Liver (tissue), 9 donors: ENCODE results near the gene GRIN3A. TPM values are rescaled to one million over a fixed set of nuclear protein-coding genes. Genes with fewer than 3 reads are reported as not detected.

Experiments used
- DNase-seq: peaks from one replicate; pipeline ENCODE4 v3.0.0-alpha.2; 2017; ENCODE audit warnings: low spot score
- H3K27ac ChIP-seq, 2 donors: one replicate each; pipeline ENCODE4 v1.7.0; 2013; ENCODE audit warnings: inconsistent platforms in 2 of 2, low read length in 2 of 2, control low read depth in 1 of 2, low read depth in 1 of 2, mild to moderate bottlenecking in 1 of 2
- H3K27me3 ChIP-seq, 4 donors: one replicate each; pipeline versions ENCODE4 v1.6.1 to v1.7.0; 2013; ENCODE audit warnings: low read length in 3 of 4, inconsistent platforms in 1 of 4, mild to moderate bottlenecking in 1 of 4, moderate library complexity in 1 of 4; ENCODE audit not compliant: control insufficient read depth in 4 of 4, insufficient read depth in 4 of 4
- H3K36me3 ChIP-seq, 4 donors: one replicate each; pipeline versions ENCODE4 v1.6.1 to v1.7.0; 2013; ENCODE audit warnings: low read length in 3 of 4, mild to moderate bottlenecking in 3 of 4, low read depth in 1 of 4, moderate library complexity in 1 of 4; ENCODE audit not compliant: control insufficient read depth in 4 of 4, insufficient read depth in 3 of 4
- H3K4me1 ChIP-seq, 4 donors: one replicate each; pipeline versions ENCODE4 v1.6.1 to v1.7.0; 2013; ENCODE audit warnings: low read length in 3 of 4, mild to moderate bottlenecking in 3 of 4, moderate library complexity in 1 of 4; ENCODE audit not compliant: control insufficient read depth in 4 of 4, insufficient read depth in 4 of 4
- H3K4me3 ChIP-seq, 3 donors: one replicate each; pipeline versions ENCODE4 v1.6.1 to v1.7.0; 2013; ENCODE audit warnings: low read length in 3 of 3, control low read depth in 1 of 3, low read depth in 1 of 3, mild to moderate bottlenecking in 1 of 3
- H3K9ac ChIP-seq, 2 donors: one replicate each; pipeline ENCODE4 v1.7.0; 2013; ENCODE audit warnings: low read length in 2 of 2, mild to moderate bottlenecking in 2 of 2, moderate library complexity in 2 of 2, control low read depth in 1 of 2, low read depth in 1 of 2
- H3K9me3 ChIP-seq, 4 donors: one replicate each; pipeline versions ENCODE4 v1.6.1 to v1.7.0; 2013; ENCODE audit warnings: low read length in 3 of 4; ENCODE audit not compliant: control insufficient read depth in 4 of 4
- EGR1 ChIP-seq, 2 donors: IDR thresholded peaks; 2 replicates each; pipeline ENCODE4 v1.6.1; 2016 to 2018; ENCODE audit warnings: antibody characterized with exemption in 2 of 2, low read depth in 2 of 2
- FOXA1 ChIP-seq: IDR thresholded peaks from 2 replicates; pipeline ENCODE4 v1.6.1; 2016; ENCODE audit warnings: antibody characterized with exemption
- FOXA2 ChIP-seq: IDR thresholded peaks from 2 replicates; pipeline ENCODE4 v1.6.1; 2016; ENCODE audit warnings: antibody characterized with exemption
- GABPA ChIP-seq, 2 donors: IDR thresholded peaks in 1 of 2; conservative IDR thresholded peaks in 1 of 2; 2 replicates each; pipeline ENCODE4 v1.6.1; 2016; ENCODE audit warnings: antibody characterized with exemption in 2 of 2, mild to moderate bottlenecking in 1 of 2, moderate library complexity in 1 of 2
- HNF4A ChIP-seq, 2 donors: conservative IDR thresholded peaks; 2 replicates each; pipeline ENCODE4 v1.6.1; 2016; ENCODE audit warnings: antibody characterized with exemption in 2 of 2, mild to moderate bottlenecking in 2 of 2
- HNF4G ChIP-seq: IDR thresholded peaks from 2 replicates; pipeline ENCODE4 v1.6.1; 2016; ENCODE audit warnings: antibody characterized with exemption
- JUND ChIP-seq, 2 donors: IDR thresholded peaks; 2 replicates each; pipeline ENCODE4 v1.6.1; 2016; ENCODE audit warnings: antibody characterized with exemption in 2 of 2
- NR2F2 ChIP-seq: IDR thresholded peaks from 2 replicates; pipeline ENCODE4 v1.6.1; 2016; ENCODE audit warnings: antibody characterized with exemption
- RAD21 ChIP-seq, 2 donors: IDR thresholded peaks; 2 replicates each; pipeline ENCODE4 v1.6.1; 2016; ENCODE audit warnings: antibody characterized with exemption in 2 of 2, mild to moderate bottlenecking in 2 of 2
- RXRA ChIP-seq, 2 donors: IDR thresholded peaks; 2 replicates each; pipeline ENCODE4 v1.6.1; 2017 to 2018; ENCODE audit warnings: antibody characterized with exemption in 2 of 2, mild to moderate bottlenecking in 1 of 2
- SP1 ChIP-seq: IDR thresholded peaks from 2 replicates; pipeline ENCODE4 v1.6.1; 2018; ENCODE audit warnings: antibody characterized with exemption, mild to moderate bottlenecking
- TAF1 ChIP-seq: conservative IDR thresholded peaks from 2 replicates; pipeline ENCODE4 v1.6.1; 2016; ENCODE audit warnings: antibody characterized with exemption, mild to moderate bottlenecking
- YY1 ChIP-seq: IDR thresholded peaks from 2 replicates; pipeline ENCODE4 v1.6.1; 2016; ENCODE audit warnings: antibody characterized with exemption, mild to moderate bottlenecking
- WGBS: extraction: QIAGEN DNeasy Blood & Tissue Kit; methylation state at CpG from one replicate; pipeline ENCODE4 v1.1.7; 2013; 5-methylcytosine and 5-hydroxymethylcytosine counted together
- polyA plus RNA-seq, 2 donors: library from polyadenylated mRNA; stranded (reverse) in 1 of 2; unstranded in 1 of 2; fragments of 200-250 nt in 1 of 2; fragments of >200 nt in 1 of 2; fragmentation: Nextera tagmentation in 1 of 2; extraction: Ambion mirVana in 1 of 2; gene quantifications; one replicate each; pipeline versions ENCODE4 v1.2.1 to v1.2.3, GENCODE V29; 2013 to 2015
- total RNA-seq, 2 donors: library from RNA; depleted of rRNA; stranded (reverse); fragments of >200 nt; gene quantifications; one replicate each; pipeline ENCODE4 v1.2.3, GENCODE V29; 2014
- TF ChIP-seq, protein P1 (sequence below): IDR thresholded peaks from 2 replicates; pipeline ENCODE4 v1.6.1; 2016; ENCODE audit warnings: antibody characterized with exemption
- TF ChIP-seq, protein P2 (sequence below): IDR thresholded peaks from 2 replicates; pipeline ENCODE4 v1.6.1; 2016; ENCODE audit warnings: antibody characterized with exemption
- TF ChIP-seq, protein P3 (sequence below): fragments of 150-350 bp; IDR thresholded peaks from 2 replicates; pipeline ENCODE4 v1.5.1; 2017; ENCODE audit warnings: improper control_type of control experiment, low read depth, low read length; ENCODE audit not compliant: missing input control
- TF ChIP-seq, protein P4 (sequence below): IDR thresholded peaks from 2 replicates; pipeline ENCODE4 v1.6.1; 2016; ENCODE audit warnings: antibody characterized with exemption
- donor health status: healthy.
- donor health status: healthy.
- donor health status: healthy.
- donor health status: healthy.
- donor health status: healthy.

The GRIN3A gene
- total and polyA plus RNA-seq, 4 donors, result under 0.01 to 0.23 (median 0.09) TPM

DNA sequence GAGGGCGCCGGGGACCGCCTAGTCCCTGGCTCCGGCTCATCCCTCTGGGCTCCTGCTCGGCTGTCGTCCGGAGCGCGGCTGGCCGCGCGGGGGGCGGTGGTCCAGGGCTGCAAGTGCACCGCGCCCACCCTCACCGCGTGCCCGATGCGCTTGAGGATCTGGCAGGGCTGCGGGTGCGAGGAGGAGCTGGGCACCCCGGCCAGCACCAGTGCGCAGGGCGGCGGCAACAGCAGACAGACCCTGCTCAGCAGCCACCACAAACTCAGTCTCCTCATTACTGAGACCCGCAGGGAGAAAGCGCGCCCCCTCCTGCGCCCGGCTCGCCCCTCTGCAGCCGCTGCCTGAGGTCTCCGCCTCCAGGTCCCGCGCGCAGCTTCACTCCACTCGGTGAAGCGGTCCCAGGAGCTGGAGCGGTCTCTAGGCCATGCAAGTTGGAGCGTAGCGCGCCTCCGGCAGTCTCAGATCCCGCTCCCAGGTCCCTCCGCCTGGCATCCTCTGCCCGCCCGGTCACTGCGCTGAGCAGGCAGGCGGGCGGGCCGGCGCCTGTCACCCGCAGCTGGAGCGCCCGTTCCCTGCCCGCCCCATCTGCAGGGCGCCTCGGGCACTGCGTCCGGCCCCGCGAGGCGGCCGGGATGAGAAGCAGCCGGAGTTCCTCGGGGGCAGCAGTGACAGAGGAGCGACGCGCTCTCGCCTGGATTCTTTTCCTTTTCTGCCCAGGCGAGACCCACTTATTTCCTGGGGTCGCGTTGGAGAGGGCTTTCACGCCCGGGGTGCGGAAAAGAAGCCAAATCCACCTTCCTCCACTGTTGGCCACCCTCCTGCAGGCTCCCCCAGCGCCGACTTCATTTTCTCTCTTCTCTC is 512 bp downstream of the GRIN3A start:
- H3K27me3 ChIP-seq, result no peaks in the 10 kb centered on the region
- no peak for DNase-seq
- 6% methylated on average over 78 of the region's 78 CpGs for WGBS

DNA sequence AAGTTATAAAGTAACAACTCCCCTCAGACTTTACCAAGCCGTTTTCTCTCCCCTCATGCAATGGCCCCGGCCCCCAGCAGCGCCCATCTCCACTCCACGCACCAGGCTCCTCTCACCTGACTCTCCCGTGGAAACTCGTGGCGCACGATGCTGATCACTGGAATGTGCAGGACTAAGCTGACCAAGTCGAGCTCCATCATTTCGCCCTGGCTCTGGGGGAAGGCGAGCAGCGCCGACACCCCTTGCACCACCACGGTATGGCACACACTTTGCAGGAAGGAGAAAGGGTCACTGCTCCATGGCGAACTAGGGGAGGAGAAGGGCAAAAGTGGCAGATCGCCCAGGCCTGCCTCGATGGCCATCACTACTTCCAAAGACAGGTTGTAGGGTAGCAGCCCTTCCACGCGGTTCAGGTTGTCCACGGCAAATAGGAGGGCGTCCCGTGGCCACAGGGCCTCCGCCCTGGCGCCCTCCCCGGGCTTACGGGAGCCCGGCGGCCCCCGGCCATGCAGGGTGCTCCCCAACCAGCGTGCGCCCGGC is 1.2 kb downstream of the GRIN3A start:
- no peaks in the 10 kb centered on the region for H3K27me3 ChIP-seq
- DNase-seq, result no peak
- no peak for TF ChIP-seq GABPA (IDR thresholded peaks at IDR 0.05 in 1 of 2, conservative IDR thresholded peaks at IDR 0.05 in 1 of 2)
- no peak for TF ChIP-seq RAD21 (IDR thresholded peaks at IDR 0.05)
- TF ChIP-seq HNF4A (conservative IDR thresholded peaks at IDR 0.05), result no peak
- TF ChIP-seq NR2F2, result no peak
- TF ChIP-seq YY1, result no peak
- no peak for TF ChIP-seq FOXA2
- no peak for TF ChIP-seq RXRA (IDR thresholded peaks at IDR 0.05)
- TF ChIP-seq, protein P1, sequence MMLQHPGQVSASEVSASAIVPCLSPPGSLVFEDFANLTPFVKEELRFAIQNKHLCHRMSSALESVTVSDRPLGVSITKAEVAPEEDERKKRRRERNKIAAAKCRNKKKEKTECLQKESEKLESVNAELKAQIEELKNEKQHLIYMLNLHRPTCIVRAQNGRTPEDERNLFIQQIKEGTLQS, result no peak
- TF ChIP-seq EGR1 (IDR thresholded peaks at IDR 0.05; ENCODE audit: low read depth in 2 of 2), result no peak
- TF ChIP-seq, protein P2, sequence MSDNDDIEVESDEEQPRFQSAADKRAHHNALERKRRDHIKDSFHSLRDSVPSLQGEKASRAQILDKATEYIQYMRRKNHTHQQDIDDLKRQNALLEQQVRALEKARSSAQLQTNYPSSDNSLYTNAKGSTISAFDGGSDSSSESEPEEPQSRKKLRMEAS, result no peak
- no peak for TF ChIP-seq JUND (IDR thresholded peaks at IDR 0.05)
- TF ChIP-seq TAF1, result no peak
- TF ChIP-seq HNF4G, result no peak
- TF ChIP-seq, protein P3, sequence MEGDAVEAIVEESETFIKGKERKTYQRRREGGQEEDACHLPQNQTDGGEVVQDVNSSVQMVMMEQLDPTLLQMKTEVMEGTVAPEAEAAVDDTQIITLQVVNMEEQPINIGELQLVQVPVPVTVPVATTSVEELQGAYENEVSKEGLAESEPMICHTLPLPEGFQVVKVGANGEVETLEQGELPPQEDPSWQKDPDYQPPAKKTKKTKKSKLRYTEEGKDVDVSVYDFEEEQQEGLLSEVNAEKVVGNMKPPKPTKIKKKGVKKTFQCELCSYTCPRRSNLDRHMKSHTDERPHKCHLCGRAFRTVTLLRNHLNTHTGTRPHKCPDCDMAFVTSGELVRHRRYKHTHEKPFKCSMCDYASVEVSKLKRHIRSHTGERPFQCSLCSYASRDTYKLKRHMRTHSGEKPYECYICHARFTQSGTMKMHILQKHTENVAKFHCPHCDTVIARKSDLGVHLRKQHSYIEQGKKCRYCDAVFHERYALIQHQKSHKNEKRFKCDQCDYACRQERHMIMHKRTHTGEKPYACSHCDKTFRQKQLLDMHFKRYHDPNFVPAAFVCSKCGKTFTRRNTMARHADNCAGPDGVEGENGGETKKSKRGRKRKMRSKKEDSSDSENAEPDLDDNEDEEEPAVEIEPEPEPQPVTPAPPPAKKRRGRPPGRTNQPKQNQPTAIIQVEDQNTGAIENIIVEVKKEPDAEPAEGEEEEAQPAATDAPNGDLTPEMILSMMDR, result no peak
- no peak for TF ChIP-seq FOXA1
- TF ChIP-seq SP1, result no peak

More for the DNA sequence above, 512 bp downstream of the GRIN3A start:
- TF ChIP-seq GABPA (IDR thresholded peaks at IDR 0.05 in 1 of 2, conservative IDR thresholded peaks at IDR 0.05 in 1 of 2), result no peak
- TF ChIP-seq HNF4A (conservative IDR thresholded peaks at IDR 0.05), result no peak
- TF ChIP-seq, protein P4, sequence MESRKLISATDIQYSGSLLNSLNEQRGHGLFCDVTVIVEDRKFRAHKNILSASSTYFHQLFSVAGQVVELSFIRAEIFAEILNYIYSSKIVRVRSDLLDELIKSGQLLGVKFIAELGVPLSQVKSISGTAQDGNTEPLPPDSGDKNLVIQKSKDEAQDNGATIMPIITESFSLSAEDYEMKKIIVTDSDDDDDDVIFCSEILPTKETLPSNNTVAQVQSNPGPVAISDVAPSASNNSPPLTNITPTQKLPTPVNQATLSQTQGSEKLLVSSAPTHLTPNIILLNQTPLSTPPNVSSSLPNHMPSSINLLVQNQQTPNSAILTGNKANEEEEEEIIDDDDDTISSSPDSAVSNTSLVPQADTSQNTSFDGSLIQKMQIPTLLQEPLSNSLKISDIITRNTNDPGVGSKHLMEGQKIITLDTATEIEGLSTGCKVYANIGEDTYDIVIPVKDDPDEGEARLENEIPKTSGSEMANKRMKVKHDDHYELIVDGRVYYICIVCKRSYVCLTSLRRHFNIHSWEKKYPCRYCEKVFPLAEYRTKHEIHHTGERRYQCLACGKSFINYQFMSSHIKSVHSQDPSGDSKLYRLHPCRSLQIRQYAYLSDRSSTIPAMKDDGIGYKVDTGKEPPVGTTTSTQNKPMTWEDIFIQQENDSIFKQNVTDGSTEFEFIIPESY, result no peak
- TF ChIP-seq, protein P3, result peak; percentile 44
- TF ChIP-seq NR2F2, result no peak
- TF ChIP-seq RXRA (IDR thresholded peaks at IDR 0.05), result peak in 1 of 2 donors; percentile 4
- no peak for TF ChIP-seq YY1
- no peak for TF ChIP-seq HNF4G
- peak overlapping the region; percentile 66 to 76 (median 67) for H3K4me3 ChIP-seq
- peaks cover 6 to 18% (median 11%) of the 10 kb centered on the region in 4 donors for H3K4me1 ChIP-seq
- H3K9me3 ChIP-seq, result no peaks in the 10 kb centered on the region
- no peak overlapping the region for H3K27ac ChIP-seq
- no peaks in the 10 kb centered on the region for H3K36me3 ChIP-seq
- no peak overlapping the region for H3K9ac ChIP-seq

More for the DNA sequence above, 1.2 kb downstream of the GRIN3A start:
- no peak overlapping the region for H3K27ac ChIP-seq
- WGBS, result 45% methylated on average over 32 of the region's 32 CpGs
- H3K36me3 ChIP-seq, result no peaks in the 10 kb centered on the region
- H3K4me3 ChIP-seq, result peak overlapping the region in 1 of 3 donors; percentile 66
- H3K9me3 ChIP-seq, result no peaks in the 10 kb centered on the region
- H3K4me1 ChIP-seq, result peaks cover 6 to 18% (median 11%) of the 10 kb centered on the region in 4 donors
- H3K9ac ChIP-seq, result no peak overlapping the region
